Activated CD8-positive, alpha-beta T cell treated with anti-CD3 and anti-CD28 coated beads for 36 hours (primary cell): ENCODE measurements around the gene CYTH4. TPM values are rescaled to one million over a fixed set of nuclear protein-coding genes. Genes with fewer than 3 reads are reported as not detected.

Source experiments
- ATAC-seq: fragments of 200-7000 bp; cut with Tn5 transposase; one replicate; pipeline ENCODE4 v1.10.0; 2021; ENCODE audit warnings: mild to moderate bottlenecking, moderate library complexity
- CTCF ChIA-PET: fragments of 350-600 bp; sonication (Branson Sonifier 250); formaldehyde crosslinking; loops from one replicate; lab custom pipeline; 2021; ENCODE audit warnings: antibody characterized with exemption; lab: Charles Lee
- POLR2A ChIA-PET: fragments of 350-600 bp; sonication (Branson Sonifier 250); formaldehyde crosslinking; loops from one replicate; lab custom pipeline; 2021; ENCODE audit warnings: antibody characterized with exemption; lab: Charles Lee
- DNase-seq: peaks from one replicate; pipeline ENCODE4 v3.0.0-alpha.2; 2020
- H3K27ac Mint-ChIP-seq: one replicate; pipeline ENCODE4 v1.8.0; 2021; ENCODE audit warnings: mild to moderate bottlenecking, mixed read lengths
- H3K27me3 Mint-ChIP-seq: one replicate; pipeline ENCODE4 v1.8.0; 2021; ENCODE audit warnings: mixed read lengths
- H3K36me3 Mint-ChIP-seq: one replicate; pipeline ENCODE4 v1.8.0; 2021; ENCODE audit warnings: low read depth, mixed read lengths
- H3K4me1 Mint-ChIP-seq: one replicate; pipeline ENCODE4 v1.8.0; 2021; ENCODE audit warnings: low read depth, mixed read lengths
- H3K4me3 Mint-ChIP-seq: one replicate; pipeline ENCODE4 v1.8.0; 2021; ENCODE audit warnings: mild to moderate bottlenecking, moderate library complexity, mixed read lengths
- H3K9me3 Mint-ChIP-seq: one replicate; pipeline ENCODE4 v1.8.0; 2021; ENCODE audit warnings: mixed read lengths
- intact Hi-C: fragments of 100-400 bp; cut with micrococcal nuclease; formaldehyde crosslinking; loops from one replicate; pipeline ENCODE4 v1.10.0; 2022
- total RNA-seq, 2 experiments: library from RNA; stranded (reverse); gene quantifications; one replicate each; pipeline ENCODE4 v1.2.3, GENCODE V29; 2021
- TF ChIP-seq, protein P1 (sequence below): fragments of 200-600 bp; IDR thresholded peaks from one replicate; pipeline ENCODE4 v1.8.0; 2022; ENCODE audit warnings: antibody characterized with exemption, mild to moderate bottlenecking

CYTH4 gene
- total RNA-seq, 2 experiments from 2014 or later, result 33.2 to 33.4 TPM

DNA sequence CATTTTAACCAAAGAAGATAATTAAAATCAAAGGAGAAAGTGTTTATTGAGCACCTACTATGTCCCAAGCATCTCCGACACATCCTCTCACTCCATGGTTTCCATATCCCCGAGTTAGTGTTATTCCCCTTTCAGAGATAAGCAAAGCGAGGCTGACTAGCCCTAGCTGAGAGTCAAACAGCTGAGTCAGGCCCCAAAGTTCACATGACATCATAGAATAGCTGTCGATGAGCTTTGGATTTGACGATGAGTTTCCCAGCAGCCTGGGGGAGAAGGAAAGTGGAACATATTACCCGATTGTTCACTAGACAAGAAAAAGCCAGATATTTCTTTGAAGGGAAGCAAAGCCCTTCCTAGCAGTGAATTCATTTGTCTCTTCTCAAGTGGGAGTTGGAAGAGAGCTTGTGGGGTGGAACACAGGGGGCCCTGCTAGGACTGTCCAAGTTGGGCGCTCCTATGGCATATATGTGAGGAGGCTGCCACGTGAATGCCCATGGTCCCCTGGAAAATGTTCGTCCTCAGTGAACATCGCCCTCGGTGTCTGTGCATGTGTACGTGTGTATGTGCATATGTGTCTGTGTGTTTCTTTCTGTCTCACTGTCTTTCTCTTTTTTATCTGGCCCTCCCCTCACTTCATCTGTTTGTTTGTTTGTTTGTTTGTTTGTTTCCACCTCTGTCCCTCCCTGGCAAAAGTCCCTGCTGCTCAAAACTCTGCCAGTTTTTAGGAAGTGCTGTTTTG, 493 bp upstream of the CYTH4 start:
- ChIA-PET CTCF (interaction anchor here (0.8 to 6.2 kb wide), 10 partner anchors 10 to 280 kb away, joined by 3 to 39 read pairs (median 4); no protein-coding TSS in a partner anchor), POLR2A (interaction anchor here (0.7 to 1.9 kb wide), 8 partner anchors 11 to 54 kb away, joined by 3 to 7 read pairs (median 4); no protein-coding TSS in a partner anchor)
- H3K27me3 Mint-ChIP-seq, result no peaks in the 10 kb centered on the region
- DNase-seq, result no peak
- H3K4me3 Mint-ChIP-seq, result peak overlapping the region; percentile 86
- intact Hi-C loops, result no loop called here
- no peaks in the 10 kb centered on the region for H3K9me3 Mint-ChIP-seq
- H3K4me1 Mint-ChIP-seq, result peaks cover 57% of the 10 kb centered on the region
- H3K36me3 Mint-ChIP-seq, result peaks cover 2% of the 10 kb centered on the region
- TF ChIP-seq, protein P1, sequence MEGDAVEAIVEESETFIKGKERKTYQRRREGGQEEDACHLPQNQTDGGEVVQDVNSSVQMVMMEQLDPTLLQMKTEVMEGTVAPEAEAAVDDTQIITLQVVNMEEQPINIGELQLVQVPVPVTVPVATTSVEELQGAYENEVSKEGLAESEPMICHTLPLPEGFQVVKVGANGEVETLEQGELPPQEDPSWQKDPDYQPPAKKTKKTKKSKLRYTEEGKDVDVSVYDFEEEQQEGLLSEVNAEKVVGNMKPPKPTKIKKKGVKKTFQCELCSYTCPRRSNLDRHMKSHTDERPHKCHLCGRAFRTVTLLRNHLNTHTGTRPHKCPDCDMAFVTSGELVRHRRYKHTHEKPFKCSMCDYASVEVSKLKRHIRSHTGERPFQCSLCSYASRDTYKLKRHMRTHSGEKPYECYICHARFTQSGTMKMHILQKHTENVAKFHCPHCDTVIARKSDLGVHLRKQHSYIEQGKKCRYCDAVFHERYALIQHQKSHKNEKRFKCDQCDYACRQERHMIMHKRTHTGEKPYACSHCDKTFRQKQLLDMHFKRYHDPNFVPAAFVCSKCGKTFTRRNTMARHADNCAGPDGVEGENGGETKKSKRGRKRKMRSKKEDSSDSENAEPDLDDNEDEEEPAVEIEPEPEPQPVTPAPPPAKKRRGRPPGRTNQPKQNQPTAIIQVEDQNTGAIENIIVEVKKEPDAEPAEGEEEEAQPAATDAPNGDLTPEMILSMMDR, result no peak
- peak overlapping the region; percentile 99 for H3K27ac Mint-ChIP-seq
- ATAC-seq, result peak; percentile 32

- ChIA-PET POLR2A (interaction anchor here (0.5 to 1.9 kb wide), 3 partner anchors 27 to 137 kb away, joined by 3 to 6 read pairs (median 3); no protein-coding TSS in a partner anchor), CTCF (interaction anchor here (0.7 to 6.2 kb wide), 10 partner anchors 10 to 278 kb away, joined by 3 to 39 read pairs (median 4); no protein-coding TSS in a partner anchor)
- no peaks in the 10 kb centered on the region for H3K27me3 Mint-ChIP-seq
- TF ChIP-seq, protein P1, result no peak
- H3K4me3 Mint-ChIP-seq, result peak overlapping the region; percentile 86
- H3K27ac Mint-ChIP-seq, result peak overlapping the region; percentile 99
- DNase-seq (peak; percentile 68), ATAC-seq (peak; percentile 11)
- H3K4me1 Mint-ChIP-seq, result peaks cover 64% of the 10 kb centered on the region
- no peaks in the 10 kb centered on the region for H3K9me3 Mint-ChIP-seq
- H3K36me3 Mint-ChIP-seq, result peaks cover 9% of the 10 kb centered on the region
- intact Hi-C loops, result no loop called here
These were observed 1.2 kb downstream of the CYTH4 start for GRCh38 chr22:37283393-37283937.

DNA sequence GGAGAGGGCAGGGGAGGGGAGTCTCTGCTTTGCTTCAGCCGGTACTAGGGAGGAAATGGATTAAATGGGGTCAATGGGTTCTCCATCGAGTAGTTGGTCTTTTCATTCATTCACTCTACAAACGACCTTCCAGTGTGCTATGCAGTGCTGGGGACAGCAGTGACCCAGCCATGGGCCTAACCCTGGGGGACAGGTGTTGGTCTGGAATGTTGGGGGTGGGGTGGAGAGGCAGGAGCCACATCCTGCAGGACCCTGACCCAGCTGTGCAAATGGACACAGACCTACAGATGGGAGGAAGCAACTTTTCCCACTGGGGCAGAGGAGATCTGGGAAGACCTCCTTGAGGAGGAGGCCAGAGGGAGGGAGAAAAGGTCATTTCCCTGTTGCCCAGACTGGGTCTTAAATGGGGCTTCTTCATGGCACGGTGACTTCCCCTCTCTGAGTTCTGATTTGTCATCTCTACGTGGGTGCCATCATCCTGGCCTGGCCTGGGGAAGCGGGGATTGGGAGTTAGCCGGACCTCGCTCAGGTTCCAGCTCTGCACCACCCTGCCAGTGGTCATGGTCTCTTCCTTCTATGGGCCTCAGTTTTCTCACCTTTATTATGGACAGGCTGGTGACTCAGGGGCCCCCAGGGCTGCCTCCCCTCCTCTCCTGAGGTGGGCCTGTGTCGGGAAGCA, 2.0 kb downstream of the CYTH4 start:
- CTCF ChIA-PET, result interaction anchor here (0.8 to 6.2 kb wide), 6 partner anchors 16 to 173 kb away, joined by 3 to 39 read pairs (median 3); no protein-coding TSS in a partner anchor
- TF ChIP-seq, protein P1, result no peak
- ATAC-seq (peak; percentile 10), DNase-seq (no peak)
- Mint-ChIP-seq H3K27ac (peak overlapping the region; percentile 99), H3K36me3 (peaks cover 12% of the 10 kb centered on the region), H3K27me3 (no peaks in the 10 kb centered on the region), H3K4me3 (peak overlapping the region; percentile 86), H3K9me3 (no peaks in the 10 kb centered on the region), H3K4me1 (peaks cover 68% of the 10 kb centered on the region)
- POLR2A ChIA-PET, result interaction anchor here (0.5 to 1.7 kb wide), 5 partner anchors 9 to 137 kb away, joined by 3 to 7 read pairs (median 4); no protein-coding TSS in a partner anchor
- intact Hi-C loops, result no loop called here

- TF ChIP-seq, protein P1, result no peak
- Mint-ChIP-seq H3K9me3 (no peaks in the 10 kb centered on the region), H3K4me3 (peak overlapping the region; percentile 86), H3K27me3 (no peaks in the 10 kb centered on the region), H3K4me1 (peaks cover 70% of the 10 kb centered on the region), H3K36me3 (peaks cover 13% of the 10 kb centered on the region), H3K27ac (peak overlapping the region; percentile 99)
- peak; percentile 45 for DNase-seq
- ATAC-seq, result peak; percentile 15
- ChIA-PET POLR2A (interaction anchor here (0.6 to 1.7 kb wide), 4 partner anchors 10 to 46 kb away, joined by 3 to 7 read pairs (median 4); no protein-coding TSS in a partner anchor), CTCF (interaction anchor here (0.8 to 6.2 kb wide), 5 partner anchors 16 to 173 kb away, joined by 3 to 39 read pairs (median 3); no protein-coding TSS in a partner anchor)
- intact Hi-C loops, result no loop called here
These were observed 2.6 kb downstream of the CYTH4 start for GRCh38 chr22:37284805-37285355.
